Endometrial microvascular endothelial cells (primary cell): ENCODE measurements around the gene VEGFB. TPM values are rescaled to one million over a fixed set of nuclear protein-coding genes. Genes with fewer than 3 reads are reported as not detected.

Experiments used
- in situ Hi-C: cut with HindIII; loops from 2 replicates; pipeline ENCODE4 v1.10.0; 2017; ENCODE audit warnings: low sequenced_read_pairs, low pct_unique_long_range_greater_than_20kb; ENCODE audit errors: inconsistent ontology term
- total RNA-seq: library from RNA; depleted of rRNA; stranded (reverse); fragments of >200 nt; gene quantifications from one replicate; pipeline ENCODE4 v1.2.3, GENCODE V29; 2015; ENCODE audit errors: inconsistent ontology term

VEGFB gene
- total RNA-seq, 1 donor from 2014 or later = 44.2 TPM

DNA sequence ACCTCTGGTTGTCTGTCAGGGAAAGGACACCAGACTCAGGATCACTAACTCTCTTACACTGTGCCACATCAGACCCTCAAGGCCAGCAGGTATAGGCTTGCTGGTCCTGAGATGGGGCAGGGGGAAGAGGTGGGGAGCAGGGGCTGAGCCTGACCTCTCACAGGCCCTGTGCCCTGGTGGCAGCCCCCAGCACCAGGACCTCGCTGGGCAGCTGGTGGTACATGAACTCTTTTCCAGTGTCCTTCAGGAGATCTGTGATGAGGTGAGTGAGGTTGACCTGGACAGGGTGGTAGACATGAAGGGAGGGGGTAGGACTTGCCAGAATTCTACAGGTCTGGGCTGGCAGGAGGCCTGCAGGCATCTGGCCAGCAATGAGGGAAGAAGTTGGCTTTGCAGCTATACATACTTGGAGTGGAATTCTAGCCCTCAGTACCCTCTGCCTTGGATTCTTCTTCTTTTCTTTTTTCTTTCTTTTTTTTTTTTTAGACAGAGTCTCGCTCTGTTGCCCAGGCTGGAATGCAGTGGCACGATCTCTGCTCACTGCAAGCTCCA is 6.9 kb upstream of the VEGFB start:
- in situ Hi-C loops = no loop called here

DNA sequence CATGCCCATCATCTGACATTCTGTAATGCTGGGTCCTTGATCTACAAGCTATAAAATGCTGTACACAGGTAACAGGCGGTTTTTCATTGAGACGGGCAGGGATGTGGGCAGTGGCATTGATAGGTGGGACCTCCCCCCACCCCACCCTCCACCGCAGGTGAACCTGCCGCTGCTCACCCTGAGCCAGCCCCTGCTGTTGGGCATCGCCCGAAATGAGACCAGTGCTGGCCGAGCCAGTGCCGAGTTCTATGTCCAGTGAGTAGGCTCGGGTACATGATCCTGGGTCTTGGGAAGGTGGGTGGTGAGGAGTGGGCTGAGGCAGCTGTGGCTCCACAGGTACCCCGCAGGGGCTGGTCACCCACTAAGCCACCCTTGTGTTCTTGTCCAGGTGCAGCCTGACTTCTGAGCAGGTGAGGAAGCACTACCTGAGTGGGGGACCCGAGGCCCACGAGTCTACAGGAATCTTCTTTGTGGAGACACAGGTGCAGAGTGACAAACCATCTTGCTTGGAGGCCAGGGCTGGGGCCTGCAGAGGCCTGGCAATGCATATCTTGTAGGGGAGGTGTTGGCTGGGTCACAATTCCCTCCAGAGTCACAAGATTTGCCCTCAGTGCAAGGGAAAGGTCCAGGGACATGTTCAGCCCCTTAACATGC is 5.2 kb upstream of the VEGFB start:
- in situ Hi-C loops = no loop called here

DNA sequence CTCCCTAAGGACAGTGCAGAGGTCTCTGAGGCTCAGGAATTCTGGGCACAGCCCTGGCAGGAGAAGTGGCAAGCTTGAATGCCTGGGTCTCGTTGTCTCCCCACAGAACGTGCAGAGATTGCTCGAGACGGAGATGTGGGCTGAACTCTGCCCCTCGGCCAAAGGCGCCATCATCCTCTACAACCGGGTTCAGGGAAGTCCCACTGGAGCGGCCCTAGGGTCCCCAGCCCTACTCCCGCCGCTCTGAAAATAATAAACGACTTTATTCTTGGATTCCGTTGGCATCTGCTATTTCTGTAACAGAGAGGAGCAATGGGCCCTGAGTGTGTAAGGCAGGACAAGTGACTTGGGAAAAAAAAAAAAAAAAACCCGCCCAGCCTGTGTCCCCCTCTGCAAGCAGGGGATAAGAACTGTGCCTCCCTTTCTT is 4.6 kb upstream of the VEGFB start:
- in situ Hi-C loops = no loop called here

DNA sequence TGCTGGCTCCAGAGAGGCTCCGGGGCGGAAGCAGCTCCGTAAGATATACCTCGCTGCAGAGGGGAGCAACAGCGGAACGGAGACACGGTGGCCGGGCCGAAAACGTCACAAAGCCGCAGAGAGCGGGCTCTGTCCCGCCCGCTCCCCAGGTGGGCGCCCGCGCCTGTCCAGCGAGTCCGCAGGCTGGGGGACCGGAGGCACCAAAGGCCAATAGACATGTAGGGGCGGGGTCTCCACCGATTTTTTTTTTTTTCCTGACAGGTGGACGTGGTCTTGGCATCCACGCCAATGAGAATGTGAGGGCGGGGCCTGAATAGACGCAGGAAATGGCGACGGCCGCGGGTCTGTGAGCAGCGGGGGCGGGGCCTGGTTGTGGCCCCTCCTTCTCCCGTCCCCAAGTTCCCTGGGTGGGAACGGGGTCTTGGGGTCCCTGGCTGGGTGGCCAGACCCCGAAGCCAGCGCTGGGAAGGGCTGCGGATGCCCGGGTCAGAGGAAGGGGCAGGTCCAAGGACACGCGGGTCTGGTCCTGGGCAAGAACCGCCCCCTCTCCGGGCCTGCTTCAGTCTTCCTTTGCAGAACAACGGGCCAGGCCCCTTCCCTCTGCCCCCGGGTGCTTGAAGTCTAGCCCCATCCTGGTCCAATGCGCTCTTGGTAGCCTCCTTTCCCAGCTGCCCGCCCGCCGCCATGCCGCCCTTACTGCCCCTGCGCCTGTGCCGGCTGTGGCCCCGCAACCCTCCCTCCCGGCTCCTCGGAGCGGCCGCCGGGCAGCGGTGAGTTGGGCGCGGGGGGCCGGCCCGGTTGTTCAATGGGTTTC is 4.0 kb upstream of the VEGFB start, which contains the start of gene DNAJC4:
Gene DNAJC4, plus strand, starts transcription at position 378 of the 814 bp plus-strand sequence. Its CDS starts 307 bp downstream, at position 685.
- in situ Hi-C loops = no loop called here

DNA sequence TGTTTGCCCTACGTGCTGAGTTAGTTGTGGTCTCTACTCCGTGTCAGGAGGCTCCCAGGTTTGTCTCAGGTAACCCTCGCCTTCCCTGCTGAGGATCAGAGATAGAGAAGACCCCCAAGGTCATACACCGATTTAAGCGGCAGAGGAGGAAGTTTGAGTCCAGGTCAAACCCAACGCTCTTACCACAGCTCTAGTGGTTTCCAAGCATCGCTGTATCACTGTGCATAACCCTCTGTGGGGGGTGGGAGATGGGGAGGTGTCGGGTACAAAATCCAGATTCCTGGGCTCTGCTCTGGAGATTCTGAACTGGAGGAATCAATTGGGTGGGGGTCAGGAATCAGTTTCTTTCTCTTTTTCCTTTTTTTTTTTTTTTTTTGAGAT is 3.4 kb upstream of the VEGFB start:
- in situ Hi-C loops = no loop called here

DNA sequence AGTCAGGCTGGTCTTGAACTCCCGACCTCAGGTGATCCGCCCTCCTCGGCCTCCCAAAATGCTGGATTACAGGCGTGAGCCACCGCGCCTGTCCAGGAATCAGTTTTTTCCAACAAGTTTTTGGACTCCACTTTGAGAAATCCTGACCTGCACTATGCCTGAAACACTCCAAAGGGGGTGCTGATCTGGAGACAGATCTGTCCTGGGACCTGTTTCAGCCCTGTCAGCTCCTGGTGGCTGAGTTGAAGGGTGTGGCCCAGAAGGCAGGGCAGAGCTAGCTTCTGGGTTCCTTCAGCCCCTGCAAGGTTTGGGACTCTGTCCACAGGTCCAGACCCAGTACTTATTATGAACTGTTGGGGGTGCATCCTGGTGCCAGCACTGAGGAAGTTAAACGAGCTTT is 2.8 kb upstream of the VEGFB start:
- in situ Hi-C loops = no loop called here

DNA sequence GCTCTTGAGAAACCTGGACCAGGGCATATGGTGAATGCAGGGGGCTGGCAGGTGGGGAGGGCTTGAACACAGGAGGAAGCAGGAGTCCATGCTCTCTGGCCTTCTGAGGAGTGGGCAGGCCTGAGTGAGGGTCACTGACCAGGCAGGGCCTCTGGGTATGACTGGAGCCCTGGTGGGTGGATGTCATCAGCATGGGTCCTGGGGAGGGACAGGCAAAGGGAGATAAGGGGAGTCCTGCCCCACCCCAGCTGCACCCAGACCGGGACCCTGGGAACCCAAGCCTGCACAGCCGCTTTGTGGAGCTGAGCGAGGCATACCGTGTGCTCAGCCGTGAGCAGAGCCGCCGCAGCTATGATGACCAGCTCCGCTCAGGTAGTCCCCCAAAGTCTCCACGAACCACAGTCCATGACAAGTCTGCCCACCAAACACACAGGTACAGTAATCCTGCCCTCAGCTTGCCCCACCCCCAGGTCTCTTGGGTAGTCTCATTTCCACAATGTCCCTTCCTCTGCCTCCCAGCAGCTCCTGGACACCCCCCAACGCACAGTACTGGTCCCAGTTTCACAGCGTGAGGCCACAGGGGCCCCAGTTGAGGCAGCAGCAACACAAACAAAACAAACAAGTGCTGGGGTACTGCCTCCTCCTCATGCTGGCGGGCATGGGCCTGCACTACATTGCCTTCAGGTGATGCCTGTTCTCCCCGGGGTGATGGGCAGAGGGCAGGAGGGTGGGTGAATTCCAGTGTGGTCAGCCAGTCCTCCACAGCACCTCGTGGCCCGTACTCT is 2.0 kb upstream of the VEGFB start:
- in situ Hi-C loops = no loop called here

DNA sequence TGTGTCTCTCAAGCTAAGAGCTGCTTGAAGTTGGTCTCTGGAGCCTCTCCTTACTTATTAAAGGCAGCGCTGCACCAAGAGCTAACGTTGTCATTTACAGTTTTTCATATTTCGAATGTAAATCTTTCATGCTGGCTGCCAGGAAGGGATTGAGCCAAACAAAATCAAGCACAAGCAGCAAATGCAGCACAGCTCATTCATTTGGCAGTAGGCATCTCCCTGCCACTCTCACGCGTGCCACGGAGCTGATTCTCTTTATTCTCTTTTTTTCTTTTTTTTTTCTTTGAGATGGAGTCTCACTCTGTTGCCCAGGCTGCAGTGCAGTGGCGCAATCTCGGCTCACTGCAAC is 1.4 kb upstream of the VEGFB start:
- in situ Hi-C loops = no loop called here

DNA sequence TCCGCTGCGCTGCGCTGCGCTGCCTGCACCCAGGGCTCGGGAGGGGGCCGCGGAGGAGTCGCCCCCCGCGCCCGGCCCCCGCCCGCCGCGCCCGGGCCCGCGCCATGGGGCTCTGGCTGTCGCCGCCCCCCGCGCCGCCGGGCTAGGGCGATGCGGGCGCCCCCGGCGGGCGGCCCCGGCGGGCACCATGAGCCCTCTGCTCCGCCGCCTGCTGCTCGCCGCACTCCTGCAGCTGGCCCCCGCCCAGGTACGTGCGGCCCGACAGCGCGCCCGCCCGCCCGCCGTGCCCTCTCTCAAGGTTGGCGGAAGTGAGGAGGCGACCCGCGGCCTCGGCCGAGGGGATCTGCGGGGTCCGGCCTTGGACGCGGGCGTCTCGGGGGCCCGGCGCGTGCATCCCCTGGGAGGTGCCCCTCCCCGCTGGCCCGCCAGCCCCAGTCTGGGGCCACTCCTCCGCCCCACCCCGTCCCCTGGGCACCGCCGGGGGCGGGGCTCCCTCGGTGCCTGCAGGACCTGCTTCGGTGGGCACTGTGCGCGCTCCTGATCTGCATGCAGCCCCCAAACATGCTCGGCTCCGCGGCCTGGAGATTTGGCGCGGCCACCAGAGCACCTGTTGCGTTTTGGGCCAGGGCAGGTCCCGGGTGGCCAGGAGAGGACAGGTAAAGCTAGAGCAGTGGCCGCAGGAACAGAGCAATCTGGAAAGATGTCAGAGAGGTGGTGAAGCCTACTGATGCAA is 429 bp downstream of the VEGFB start:
- in situ Hi-C loops = no loop called here

DNA sequence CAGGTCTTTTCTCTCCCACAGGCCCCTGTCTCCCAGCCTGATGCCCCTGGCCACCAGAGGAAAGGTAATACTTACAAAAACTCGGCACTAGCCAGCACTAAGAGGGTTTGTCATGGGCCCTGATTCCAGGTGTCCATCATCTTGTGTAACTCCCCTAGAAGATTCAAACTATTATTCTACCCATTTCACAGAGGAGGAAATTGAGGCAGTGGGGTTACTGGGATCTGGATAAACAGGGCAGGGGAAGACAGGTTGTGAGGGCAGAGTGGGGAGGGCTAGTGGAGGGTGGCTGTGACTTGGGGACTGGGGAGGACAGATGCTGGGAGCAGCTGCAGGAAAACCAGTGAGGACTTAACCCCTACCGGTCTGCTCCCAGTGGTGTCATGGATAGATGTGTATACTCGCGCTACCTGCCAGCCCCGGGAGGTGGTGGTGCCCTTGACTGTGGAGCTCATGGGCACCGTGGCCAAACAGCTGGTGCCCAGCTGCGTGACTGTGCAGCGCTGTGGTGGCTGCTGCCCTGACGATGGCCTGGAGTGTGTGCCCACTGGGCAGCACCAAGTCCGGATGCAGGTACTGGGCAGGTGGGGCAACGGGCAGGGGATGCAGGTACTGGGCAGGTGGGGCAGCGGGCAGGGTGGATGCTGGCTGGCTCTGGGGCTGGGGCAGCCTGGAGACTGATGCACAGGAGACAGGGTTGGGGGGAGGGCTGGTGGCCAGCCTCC is 1.2 kb downstream of the VEGFB start:
- in situ Hi-C loops = no loop called here

DNA sequence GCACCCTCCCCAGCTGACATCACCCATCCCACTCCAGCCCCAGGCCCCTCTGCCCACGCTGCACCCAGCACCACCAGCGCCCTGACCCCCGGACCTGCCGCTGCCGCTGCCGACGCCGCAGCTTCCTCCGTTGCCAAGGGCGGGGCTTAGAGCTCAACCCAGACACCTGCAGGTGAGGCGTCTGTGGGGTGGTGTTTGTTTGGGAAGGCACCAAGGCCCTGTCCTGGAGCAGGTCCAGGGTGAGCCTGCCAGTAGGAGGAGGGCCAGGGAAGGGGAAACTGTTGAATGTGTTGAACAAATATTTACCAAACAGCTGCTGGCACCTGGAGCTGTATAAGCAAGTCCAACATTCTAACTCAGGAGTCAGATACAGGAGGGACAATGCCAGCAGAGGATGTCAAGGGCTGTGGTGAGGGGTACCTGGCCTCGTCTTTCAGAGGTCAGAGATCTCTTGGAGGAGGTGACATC is 3.1 kb downstream of the VEGFB start:
- in situ Hi-C loops = no loop called here

DNA sequence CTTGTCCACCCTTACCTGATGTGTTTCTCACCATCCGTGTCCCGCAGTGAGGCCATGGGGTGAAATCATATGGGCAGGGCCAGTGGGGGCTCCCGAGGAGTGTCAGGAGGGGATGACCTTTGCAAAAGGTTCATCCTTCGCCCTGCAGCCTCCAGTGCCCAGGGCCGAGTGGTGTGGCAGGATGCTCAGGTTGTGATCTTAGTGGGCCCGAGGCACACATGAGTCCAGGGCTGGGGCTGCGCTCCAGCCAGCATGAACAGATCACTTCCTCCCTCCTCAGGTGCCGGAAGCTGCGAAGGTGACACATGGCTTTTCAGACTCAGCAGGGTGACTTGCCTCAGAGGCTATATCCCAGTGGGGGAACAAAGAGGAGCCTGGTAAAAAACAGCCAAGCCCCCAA is 3.7 kb downstream of the VEGFB start:
- in situ Hi-C loops = no loop called here

DNA sequence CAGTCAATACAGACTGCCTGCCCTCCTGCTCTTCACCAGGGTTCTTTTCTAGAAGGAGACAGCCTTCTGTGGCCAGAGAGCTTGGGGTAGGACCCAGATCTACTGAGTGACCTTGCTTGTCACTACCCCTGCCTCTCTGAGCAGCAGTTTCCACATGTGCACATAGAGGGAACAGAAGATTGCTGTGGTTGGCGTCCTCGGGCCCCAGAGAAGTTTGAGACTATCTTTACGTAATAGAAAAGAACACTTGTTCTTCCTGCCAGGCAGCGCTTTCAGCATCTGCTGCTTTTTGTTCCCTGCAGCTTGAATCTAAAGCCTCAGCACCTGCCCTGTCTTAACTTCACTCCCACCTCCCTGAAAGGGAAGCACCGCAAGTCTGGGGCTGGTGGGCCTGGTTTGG is 4.6 kb downstream of the VEGFB start:
- in situ Hi-C loops = no loop called here

DNA sequence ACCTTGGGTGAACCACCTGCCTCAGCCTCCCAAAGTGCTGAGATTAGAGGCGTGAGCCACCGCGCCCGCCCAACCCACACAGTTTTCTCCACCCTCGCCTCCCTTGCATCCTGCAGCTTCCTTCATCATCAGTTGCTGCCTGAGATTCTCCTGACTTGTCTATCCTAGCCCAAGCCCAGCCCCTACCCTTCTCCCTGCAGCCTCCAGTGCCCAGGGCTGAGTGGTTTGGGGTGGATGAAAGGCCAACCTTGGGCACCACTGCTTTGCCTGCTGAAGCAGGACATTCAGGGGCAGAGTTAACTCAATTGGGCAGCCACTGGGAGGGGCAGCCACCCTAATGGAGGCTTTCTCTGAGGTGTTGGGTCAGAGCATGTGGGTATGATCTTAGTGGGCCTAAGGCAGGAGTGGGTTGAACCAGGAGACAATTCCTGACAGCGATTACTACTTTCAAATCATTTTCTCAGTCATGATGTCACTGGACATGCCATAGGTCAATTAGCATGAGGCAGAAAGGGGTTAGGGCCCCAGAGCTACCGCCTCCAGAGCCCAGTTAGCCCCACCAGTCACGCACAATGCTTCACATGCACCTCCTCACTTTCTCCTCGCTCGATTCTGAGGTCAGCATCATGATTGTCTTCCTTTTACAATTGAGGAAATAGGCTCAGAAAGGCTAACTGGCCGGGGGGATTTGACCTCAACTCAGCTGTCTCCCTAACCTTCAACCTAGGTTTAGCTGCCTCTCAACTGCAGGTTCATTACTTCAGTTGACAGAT is 5.5 kb downstream of the VEGFB start:
- in situ Hi-C loops = no loop called here

DNA sequence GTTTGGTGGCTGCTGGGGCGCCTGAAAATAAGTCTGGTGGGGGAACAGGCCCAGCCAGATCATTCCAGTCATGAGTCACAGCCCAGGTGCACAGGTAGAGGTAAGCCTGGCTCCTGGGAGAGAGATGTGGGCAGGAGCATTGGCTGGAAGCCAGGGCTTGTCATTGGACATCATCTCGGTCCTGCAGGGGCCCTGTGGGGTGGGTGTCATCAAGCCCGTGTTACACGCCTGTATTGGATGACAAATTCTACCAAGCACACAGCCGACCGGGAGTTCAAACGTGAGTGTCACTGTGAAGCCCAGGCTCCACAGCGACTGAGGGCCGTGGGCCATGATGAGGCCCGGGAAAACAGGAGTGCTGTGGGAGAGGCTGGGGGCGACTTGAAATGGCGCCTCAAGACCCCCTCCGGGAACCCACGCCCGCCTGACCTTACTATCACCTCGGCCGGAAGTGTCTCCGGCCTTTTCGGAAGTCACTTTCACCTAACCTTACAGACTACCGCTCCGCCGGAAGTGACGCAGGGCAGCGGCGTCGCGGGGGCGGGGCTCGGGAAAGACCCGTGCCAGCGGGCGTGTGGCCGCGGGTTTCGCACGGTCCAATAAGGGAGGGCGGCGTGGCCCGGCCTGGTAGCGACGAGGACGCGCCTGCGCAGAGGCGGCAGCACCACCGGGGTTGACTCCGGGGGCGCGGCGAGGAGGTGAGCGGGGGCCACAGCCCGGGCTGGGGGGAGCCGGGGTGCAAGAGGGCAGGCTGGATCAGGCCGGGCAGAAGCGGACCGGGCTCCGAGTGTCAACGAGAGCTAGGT is 6.3 kb downstream of the VEGFB start, which contains the start of gene FKBP2:
Gene FKBP2, plus strand, starts transcription at position 661 of the 806 bp plus-strand sequence. CDS start 1,293 bp downstream, outside the sequence.
- in situ Hi-C loops = no loop called here

DNA sequence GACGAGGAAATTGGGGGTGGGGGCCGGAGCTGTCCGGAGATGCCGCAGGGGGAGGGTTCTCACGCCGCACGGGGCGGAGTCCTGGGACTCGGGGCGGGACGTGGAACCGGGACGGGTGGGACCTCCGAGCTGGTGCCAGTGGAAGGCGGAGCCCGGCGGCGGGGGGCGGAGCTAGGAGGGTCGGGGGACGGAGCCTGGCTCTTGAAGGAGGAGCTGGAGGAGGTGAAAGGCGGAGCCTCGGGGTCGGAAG is 6.8 kb downstream of the VEGFB start:
- in situ Hi-C loops = no loop called here
